Heart right ventricle (tissue), 16 donors: ENCODE data around the gene GRM7. TPM values are rescaled to one million over a fixed set of nuclear protein-coding genes. Genes with fewer than 3 reads are reported as not detected.

Experiments used
- ATAC-seq, 8 donors: fragments of 200-7000 bp; cut with Tn5 transposase; one replicate each; pipeline ENCODE4 v1.9.1; 2020; ENCODE audit warnings: mild to moderate bottlenecking in 8 of 8, moderate library complexity in 8 of 8, moderate number of reproducible peaks in 1 of 8
- DNase-seq, 2 donors: peaks; one replicate each; pipeline ENCODE4 v3.0.0-alpha.2; 2020
- H3K27ac ChIP-seq, 10 donors: fragments of 200-600 bp; sonication (generic) in 2 of 10; one replicate each; pipeline versions ENCODE4 v1.5.0 to v1.8.0; 2020 to 2022; ENCODE audit warnings: mild to moderate bottlenecking in 3 of 10
- H3K27me3 ChIP-seq, 7 donors: fragments of 200-600 bp; one replicate each; pipeline ENCODE4 v1.8.0; 2021 to 2022; ENCODE audit warnings: mild to moderate bottlenecking in 2 of 7
- H3K36me3 ChIP-seq, 9 donors: fragments of 200-600 bp; sonication (generic) in 1 of 9; one replicate each; pipeline versions ENCODE4 v1.5.0 to v1.8.0; 2020 to 2022; ENCODE audit warnings: mild to moderate bottlenecking in 2 of 9
- H3K4me1 ChIP-seq, 9 donors: fragments of 200-600 bp; sonication (generic) in 1 of 9; one replicate each; pipeline versions ENCODE4 v1.5.0 to v1.8.0; 2020 to 2022; ENCODE audit warnings: mild to moderate bottlenecking in 4 of 9
- H3K4me3 ChIP-seq, 10 donors: fragments of 200-600 bp; sonication (generic) in 2 of 10; one replicate each; pipeline versions ENCODE4 v1.5.0 to v1.8.0; 2020 to 2022; ENCODE audit warnings: mild to moderate bottlenecking in 7 of 10, moderate library complexity in 2 of 10
- H3K9me3 ChIP-seq, 11 donors: fragments of 200-600 bp in 10 of 11; sonication (generic) in 2 of 11; one replicate each; pipeline versions ENCODE4 v1.5.0 to v1.8.0; 2013 to 2022; ENCODE audit warnings: mild to moderate bottlenecking in 2 of 11, control low read depth in 1 of 11, moderate library complexity in 1 of 11
- CTCF ChIP-seq, 9 donors: fragments of 200-600 bp; sonication (generic) in 2 of 9; IDR thresholded peaks; one replicate each; pipeline versions ENCODE4 v1.5.0 to v1.8.0; 2021 to 2022; ENCODE audit warnings: antibody characterized with exemption in 9 of 9, mild to moderate bottlenecking in 5 of 9, moderate library complexity in 1 of 9
- WGBS, 2 donors: extraction: QIAGEN DNeasy Blood & Tissue Kit; methylation state at CpG; one replicate each; pipeline ENCODE4 v1.1.7; 2013; ENCODE audit warnings: inconsistent platforms in 1 of 2; 5-methylcytosine and 5-hydroxymethylcytosine counted together
- intact Hi-C, 10 donors: fragments of 100-400 bp; cut with DNase I; formaldehyde crosslinking; loops; one replicate each; pipeline versions ENCODE4 v1.11.1 to v1.14.2; 2022
- polyA plus RNA-seq, 2 donors: library from polyadenylated mRNA; stranded (reverse); fragments of 200-250 nt; gene quantifications; one replicate each; pipeline ENCODE4 v1.2.3, GENCODE V29; 2013
- total RNA-seq, 10 donors: library from RNA; stranded (reverse); fragmentation: NEBNext Ultra II Directional in 3 of 10; extraction: Animal tissue kit (Norgen Biotek cat#: 25700) in 3 of 10; gene quantifications; one replicate each; pipeline versions ENCODE4 v1.2.1 to v1.2.4, GENCODE V29; 2021 to 2023
- donor health status: Arrhythmogenic right ventricular cardiomyopathy.
- donor health status: ischemic (EF 13 %, LVEDD 7.1; RV severe dilation, severe dysfunction).
- donor health status: healthy with polysubstance abuse.
- donor health status: DM: no; HTN: yes; CAD: no.
- donor health status: DM: no; HTN: no; CAD: no.
- donor health status: ischemic (EF 25% LVEDD 6.9; RV normal size, moderate dysfunction).
- donor health status: ischemic (EF 25% LVEDD 5.7; RV mildly dilated, moderate dysfunction).
- donor health status: healthy.
- donor health status: DM: yes; HTN: yes; CAD: no.
- donor health status: Ischemic cardiomyopathy.
- donor health status: ischemic (EF 35%, LVEDD 5.7; RV mildly dilated, moderate dysfunction).
- donor health status: nonischemic (EF 11% LVEDD 7.7; RV severe dilation, severe dysfunction).
- donor health status: DM: yes; HTN: yes; CAD: no.
- donor health status: PGD.
- donor health status: ischemic (EF 29% LVEDD 5.4; RV normal size, mild dysfunction).
- donor health status: nonischemic (EF 23%, LVEDD 6.1; RV moderate dilation, normal function).

Gene GRM7
- total and polyA plus RNA-seq, 12 donors, result not detected

- Histone ChIP-seq H3K27ac (no peak overlapping the region), H3K9me3 (peaks cover 0 to 18% (median 0%) of the 10 kb centered on the region in 11 donors), H3K4me3 (no peak overlapping the region), H3K4me1 (peaks cover 0 to 14% (median 10%) of the 10 kb centered on the region in 9 donors), H3K27me3 (no peaks in the 10 kb centered on the region), H3K36me3 (no peaks in the 10 kb centered on the region)
- 94 to 95% methylated on average over 1 of the region's 1 CpG for WGBS, 2 donors
- ATAC-seq (no peak), DNase-seq (no peak)
- intact Hi-C loops, result no loop called here
- TF ChIP-seq CTCF (IDR thresholded peaks at IDR 0.05), result no peak
These were observed 659.7 kb downstream of the GRM7 start for GRCh38 chr3:7520593-7520992.

DNA sequence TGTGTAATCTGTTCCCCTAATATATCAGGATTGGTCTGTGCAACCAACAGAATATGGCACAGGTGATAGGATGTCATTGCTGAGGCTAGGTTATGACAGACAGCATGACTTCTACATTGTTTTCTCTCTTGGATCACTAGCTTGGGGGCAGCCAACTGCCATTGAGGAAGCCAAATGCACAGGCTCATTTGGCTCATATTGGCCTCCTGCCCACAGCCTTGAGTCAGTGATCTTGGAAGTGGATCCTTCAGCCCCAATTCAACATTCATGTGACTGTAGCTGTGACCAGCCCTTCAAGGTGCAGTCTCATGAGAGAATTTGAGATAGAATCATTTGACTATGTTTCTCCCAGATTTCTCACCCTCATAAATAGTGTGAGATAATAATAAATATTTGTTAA lies 675.6 kb downstream of the GRM7 start:
- no peaks in the 10 kb centered on the region for H3K4me1 ChIP-seq
- H3K9me3 ChIP-seq, result no peaks in the 10 kb centered on the region
- TF ChIP-seq CTCF (IDR thresholded peaks at IDR 0.05), result no peak
- no peaks in the 10 kb centered on the region for H3K27me3 ChIP-seq
- H3K4me3 ChIP-seq, result no peak overlapping the region
- intact Hi-C loops, result no loop called here
- H3K27ac ChIP-seq, result no peak overlapping the region
- no peaks in the 10 kb centered on the region for H3K36me3 ChIP-seq
- ATAC-seq, result no peak
- no peak for DNase-seq

GRCh38 chr3:7536921-7537320 lies 676.0 kb downstream of the GRM7 start:
- Histone ChIP-seq H3K4me3 (no peak overlapping the region), H3K4me1 (no peaks in the 10 kb centered on the region), H3K27me3 (no peaks in the 10 kb centered on the region), H3K36me3 (no peaks in the 10 kb centered on the region), H3K9me3 (no peaks in the 10 kb centered on the region), H3K27ac (no peak overlapping the region)
- no peak for TF ChIP-seq CTCF (IDR thresholded peaks at IDR 0.05)
- ATAC-seq, result no peak
- WGBS, 2 donors, result 93 to 97% methylated on average over 1 of the region's 1 CpG
- intact Hi-C loops, result no loop called here
- DNase-seq, result no peak

DNA sequence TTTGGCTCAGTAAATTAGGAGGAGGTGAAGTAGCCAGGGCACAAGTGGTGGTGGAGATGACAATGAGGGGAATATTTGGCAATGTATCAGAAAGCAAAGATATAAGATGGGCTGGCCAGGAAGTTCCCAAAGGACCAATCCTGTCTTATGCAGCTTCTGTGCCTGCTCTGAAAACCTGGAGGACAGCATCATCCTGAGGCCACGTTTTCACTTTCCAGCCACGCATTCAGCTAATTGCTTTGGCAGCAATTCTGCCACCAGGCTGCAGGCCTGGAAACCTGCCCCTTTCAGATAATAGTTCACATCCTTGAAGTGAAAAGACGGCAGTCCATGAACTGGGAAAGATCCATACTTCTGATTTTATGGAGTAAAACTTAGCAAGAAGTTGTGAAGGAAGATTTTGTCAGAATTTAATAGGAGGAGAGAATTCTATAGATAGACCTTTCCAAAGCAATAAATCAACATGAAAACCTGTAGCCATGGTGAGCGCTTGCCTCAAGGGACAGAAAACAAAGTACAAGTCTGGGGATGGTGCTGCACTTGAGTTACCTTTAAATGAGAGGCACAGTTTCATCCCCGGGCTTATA lies 682.5 kb downstream of the GRM7 start:
- ATAC-seq (no peak), DNase-seq (no peak)
- Histone ChIP-seq H3K27ac (no peak overlapping the region), H3K36me3 (no peaks in the 10 kb centered on the region), H3K9me3 (no peaks in the 10 kb centered on the region), H3K4me1 (peaks cover 0 to 7% (median 0%) of the 10 kb centered on the region in 9 donors), H3K4me3 (no peak overlapping the region), H3K27me3 (no peaks in the 10 kb centered on the region)
- intact Hi-C loops, result loop anchor here in 1 of 10 donors (10.0 kb wide), 1 partner anchor 259 kb away; no protein-coding TSS in a partner anchor
- peak in 6 of 9 donors; percentile 10 to 33 (median 22) for TF ChIP-seq CTCF (IDR thresholded peaks at IDR 0.05)
- 55 to 57% methylated on average over 5 of the region's 5 CpGs for WGBS, 2 donors
